OCI-M2 (cell line): ENCODE results near the gene GSTM3.
"Not testable (repeated sequence)": the region's sequence is repeated elsewhere in the genome, so short reads cannot be mapped to it uniquely, and the experiment has no call there.

Experiments used
- DNase-seq: peaks from one replicate; lab custom pipeline; 2025; ENCODE audit not compliant: unreplicated experiment; lab: John Stamatoyannopoulos, UW

Gene GSTM3

GRCh38 chr1:109732390-109732881, 8.4 kb downstream of the GSTM3 start:
- no peak for DNase-seq

- DNase-seq, result no peak
Measured at GRCh38 chr1:109730666-109731065, 10.2 kb downstream of the GSTM3 start.

GRCh38 chr1:109728870-109729269, 12.0 kb downstream of the GSTM3 start:
- DNase-seq, result no peak

GRCh38 chr1:109726728-109727373, 14.0 kb downstream of the GSTM3 start:
- DNase-seq, result no peak

- no peak for DNase-seq
Measured at GRCh38 chr1:109726007-109726406, 14.8 kb downstream of the GSTM3 start.

- DNase-seq, result no peak
Measured at GRCh38 chr1:109725510-109725909, 15.3 kb downstream of the GSTM3 start.

GRCh38 chr1:109724933-109725332, 15.9 kb downstream of the GSTM3 start:
- no peak for DNase-seq

GRCh38 chr1:109722908-109723691, 17.7 kb downstream of the GSTM3 start:
- DNase-seq, result no peak

- no peak for DNase-seq
Measured at GRCh38 chr1:109721971-109722370, 18.9 kb downstream of the GSTM3 start.

- DNase-seq, result no peak
Measured at GRCh38 chr1:109721042-109721441, 19.8 kb downstream of the GSTM3 start.

- DNase-seq, result no peak
Measured at GRCh38 chr1:109719337-109719837, 21.5 kb downstream of the GSTM3 start.

GRCh38 chr1:109718495-109718894, 22.3 kb downstream of the GSTM3 start:
- no peak for DNase-seq

GRCh38 chr1:109717729-109718128, 23.1 kb downstream of the GSTM3 start:
- no peak for DNase-seq

GRCh38 chr1:109716570-109717090, 24.2 kb downstream of the GSTM3 start:
- no peak for DNase-seq

GRCh38 chr1:109716121-109716520, 24.7 kb downstream of the GSTM3 start:
- DNase-seq, result no peak

GRCh38 chr1:109714661-109715372, 26.0 kb downstream of the GSTM3 start:
- no peak for DNase-seq

- no peak for DNase-seq
Measured at GRCh38 chr1:109713636-109714035, 27.2 kb downstream of the GSTM3 start.

- DNase-seq, result no peak
Measured at GRCh38 chr1:109712321-109712864, 28.4 kb downstream of the GSTM3 start.

- not testable (repeated sequence) for DNase-seq
Measured at GRCh38 chr1:109711593-109712320, 29.1 kb downstream of the GSTM3 start, which contains the start of gene GSTM5. Gene GSTM5 (plus strand): TSS chr1:109712251. CDS start chr1:109712313, 62 bp downstream.

GRCh38 chr1:109709822-109710221, 31.0 kb downstream of the GSTM3 start:
- not testable (repeated sequence) for DNase-seq
